HG03175 (cell line): ENCODE data around the gene CUL1.

ENCODE experiments used
- ATAC-seq: cut with Tn5 transposase; IDR thresholded peaks from one replicate; pipeline ENCODE4 v1.9.1; 2021; ENCODE audit warnings: mild to moderate bottlenecking, moderate library complexity; ENCODE audit not compliant: unreplicated experiment

The CUL1 gene

GRCh38 chr7:148847815-148848734 is 149.4 kb downstream of the CUL1 start:
- no peak for ATAC-seq

- no peak for ATAC-seq
Observed at GRCh38 chr7:148849393-148850098, 150.8 kb downstream of the CUL1 start.

- no peak for ATAC-seq
Observed at GRCh38 chr7:148850564-148850963, 151.9 kb downstream of the CUL1 start.
